Hematopoietic multipotent progenitor cell treated with erythropoietin and hydrocortisone succinate and interleukin-3 and kit ligand, for 17 days (in vitro differentiated cells): Measurements from ENCODE around the gene BCL11B.

Source experiments
- DNase-seq: peaks from one replicate; pipeline ENCODE4 v3.0.0-alpha.2; 2015; ENCODE audit warnings: low spot score

Gene BCL11B

DNA sequence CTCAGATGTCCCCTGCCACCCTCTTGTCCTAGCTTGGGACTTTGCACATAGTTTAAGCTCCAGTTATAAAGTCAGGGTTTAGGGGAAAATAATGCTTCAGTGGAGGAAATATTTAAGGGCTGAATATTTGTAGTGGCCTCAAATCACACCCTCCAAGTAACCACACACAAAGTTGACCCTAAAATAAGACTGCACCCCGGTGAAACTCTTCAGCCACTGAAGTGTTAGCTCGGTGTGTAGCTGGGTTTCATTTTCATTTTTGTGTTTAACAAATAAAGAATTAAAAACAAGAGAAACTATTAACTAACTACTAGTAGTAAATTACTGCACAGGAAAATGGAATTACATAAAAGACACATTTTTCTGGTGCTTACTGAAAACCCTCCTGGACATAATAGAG, 14.8 kb upstream of the BCL11B start:
- no peak for DNase-seq

- no peak for DNase-seq
Measured at GRCh38 chr14:99284254-99285004, 12.4 kb upstream of the BCL11B start.

DNA sequence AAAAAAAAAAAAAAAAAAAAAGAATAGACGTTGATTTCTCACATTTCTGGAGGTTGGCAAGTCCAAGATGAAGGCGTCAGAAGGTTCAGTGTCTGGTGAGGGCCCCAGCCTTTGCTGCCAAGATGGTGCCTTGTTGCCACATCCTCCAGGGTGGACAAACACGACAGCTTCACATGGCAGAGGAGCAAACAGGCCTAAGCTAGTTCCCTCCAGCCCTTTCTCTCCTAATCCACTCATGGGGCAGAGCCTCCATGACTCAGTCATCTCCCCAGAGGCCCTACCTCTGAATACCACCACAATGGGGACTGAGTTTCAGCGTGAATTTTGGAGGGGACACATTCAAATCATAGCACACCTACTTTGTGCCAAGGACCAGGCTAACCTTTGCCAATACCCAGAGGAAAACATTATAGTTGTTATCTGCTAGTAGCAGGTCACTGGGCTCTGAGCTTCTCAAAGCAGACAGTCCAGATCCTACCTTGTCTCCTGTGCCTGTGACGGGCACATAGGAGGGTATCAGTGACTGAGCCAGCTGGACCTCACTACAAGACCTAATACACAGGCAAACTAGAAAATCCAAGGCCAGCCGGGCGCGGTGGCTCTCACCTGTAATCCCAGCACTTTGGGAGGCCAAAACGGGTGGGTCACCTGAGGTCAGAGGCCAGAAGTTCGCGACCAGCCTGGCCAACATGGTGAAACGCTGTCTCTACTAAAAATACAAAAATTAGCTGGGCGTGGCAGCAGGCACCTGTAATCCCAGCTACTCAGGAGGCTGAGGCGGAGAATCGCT, 10.5 kb upstream of the BCL11B start:
- DNase-seq = no peak

DNA sequence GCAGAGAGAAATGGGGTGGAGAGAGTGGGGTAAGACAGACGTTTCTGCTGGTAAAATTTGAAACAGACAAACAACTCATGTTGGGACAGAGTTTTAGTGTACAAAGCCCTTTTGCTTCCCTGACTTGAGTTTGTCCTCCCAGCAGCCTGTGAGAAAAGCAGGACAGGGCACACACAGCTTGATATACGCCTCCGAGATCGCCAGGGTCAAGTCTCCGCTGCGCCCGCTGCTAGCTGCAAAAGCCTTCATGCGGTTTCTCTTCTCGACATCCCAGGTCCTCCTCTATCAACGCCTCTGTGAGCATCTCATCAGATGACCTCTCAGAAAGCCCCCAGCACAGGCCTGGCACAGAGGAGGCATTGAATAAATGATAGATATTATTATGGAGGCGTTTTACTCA, 9.4 kb upstream of the BCL11B start:
- DNase-seq = no peak

GRCh38 chr14:99280852-99281251, 8.9 kb upstream of the BCL11B start:
- DNase-seq = no peak

GRCh38 chr14:99280066-99280731, 8.2 kb upstream of the BCL11B start:
- DNase-seq = no peak

GRCh38 chr14:99278836-99279235, 6.8 kb upstream of the BCL11B start:
- no peak for DNase-seq

GRCh38 chr14:99277530-99277929, 5.5 kb upstream of the BCL11B start:
- DNase-seq = no peak

DNA sequence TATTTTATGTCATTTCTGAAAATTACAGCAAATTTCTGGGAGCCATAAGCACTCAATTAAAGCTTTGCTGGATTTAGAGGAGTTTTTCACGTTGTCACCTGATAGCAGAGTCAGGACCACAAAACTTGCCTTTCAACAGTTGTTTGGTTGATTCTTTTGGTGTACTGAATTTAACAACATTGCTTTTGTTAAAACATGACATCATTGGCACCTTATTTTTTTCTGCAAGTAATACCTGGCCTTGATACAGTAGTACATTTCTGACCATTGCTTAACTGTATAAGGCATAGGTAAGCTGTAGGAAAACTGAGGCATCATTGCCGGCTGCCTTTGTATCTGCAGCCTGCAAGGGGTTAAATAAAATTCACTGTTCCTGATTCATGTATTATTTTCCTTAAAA, 4.5 kb upstream of the BCL11B start:
- DNase-seq = no peak

DNA sequence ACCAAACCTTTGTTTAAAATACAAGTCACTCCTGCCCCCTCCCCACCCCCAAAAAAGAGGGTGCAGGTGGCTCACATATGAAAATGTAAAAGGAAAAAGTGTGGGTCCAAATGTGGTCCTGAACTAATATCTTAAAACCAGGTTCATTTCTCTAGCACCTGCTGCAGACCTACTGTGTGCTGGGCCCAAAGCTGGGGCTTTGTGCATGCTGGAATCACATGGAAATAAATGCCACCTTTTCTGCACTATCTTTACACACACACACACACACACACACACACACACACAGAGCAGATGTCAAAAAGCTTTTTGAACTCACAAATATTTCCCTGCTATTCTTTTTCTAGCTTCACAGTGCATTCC, 3.2 kb upstream of the BCL11B start:
- DNase-seq = no peak

DNA sequence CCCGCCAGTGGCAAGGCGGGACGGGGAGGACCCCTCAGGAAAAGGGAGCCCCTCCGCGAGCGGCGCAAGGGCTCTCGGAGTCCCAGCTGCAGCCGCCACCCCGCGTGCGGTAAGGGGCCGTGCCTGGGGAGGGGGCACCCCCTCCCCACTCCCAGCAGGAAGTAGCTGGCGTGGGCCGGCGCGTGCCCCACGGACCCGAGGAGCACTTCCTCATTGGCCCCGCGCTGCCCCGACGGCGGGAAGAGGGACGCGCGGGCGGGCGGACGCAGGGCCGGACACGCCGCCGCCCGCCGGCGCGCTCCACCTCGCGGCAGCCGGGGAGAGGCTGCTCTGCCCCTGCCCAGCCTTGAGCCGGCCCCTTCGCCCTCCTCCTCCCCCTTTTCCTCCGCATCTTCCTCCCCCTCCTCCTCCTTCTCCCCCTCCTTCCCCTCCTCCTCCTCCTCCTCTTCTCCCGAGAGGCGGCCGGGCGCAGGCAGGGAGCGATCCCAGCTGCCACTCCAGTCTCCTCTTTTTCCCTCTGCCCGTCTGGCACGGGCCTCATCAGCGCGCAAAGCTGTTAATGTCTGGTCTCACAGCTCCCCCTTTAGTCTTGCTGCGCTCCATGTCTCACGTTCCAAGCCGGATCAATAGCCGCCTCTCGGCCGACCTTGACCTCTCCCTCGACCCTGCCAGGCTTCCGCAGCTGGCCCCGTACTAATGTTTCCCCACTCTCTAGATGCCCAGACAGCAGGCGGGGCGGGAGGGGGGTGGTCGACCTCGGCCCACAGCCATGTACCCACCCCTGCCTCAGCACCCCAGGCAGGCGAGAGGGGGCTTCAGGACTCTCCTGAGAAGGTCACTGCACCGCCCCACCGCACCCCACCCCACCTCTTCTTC, 2.6 kb upstream of the BCL11B start:
- DNase-seq = no peak

GRCh38 chr14:99273766-99274345, 1.9 kb upstream of the BCL11B start:
- DNase-seq = no peak

DNA sequence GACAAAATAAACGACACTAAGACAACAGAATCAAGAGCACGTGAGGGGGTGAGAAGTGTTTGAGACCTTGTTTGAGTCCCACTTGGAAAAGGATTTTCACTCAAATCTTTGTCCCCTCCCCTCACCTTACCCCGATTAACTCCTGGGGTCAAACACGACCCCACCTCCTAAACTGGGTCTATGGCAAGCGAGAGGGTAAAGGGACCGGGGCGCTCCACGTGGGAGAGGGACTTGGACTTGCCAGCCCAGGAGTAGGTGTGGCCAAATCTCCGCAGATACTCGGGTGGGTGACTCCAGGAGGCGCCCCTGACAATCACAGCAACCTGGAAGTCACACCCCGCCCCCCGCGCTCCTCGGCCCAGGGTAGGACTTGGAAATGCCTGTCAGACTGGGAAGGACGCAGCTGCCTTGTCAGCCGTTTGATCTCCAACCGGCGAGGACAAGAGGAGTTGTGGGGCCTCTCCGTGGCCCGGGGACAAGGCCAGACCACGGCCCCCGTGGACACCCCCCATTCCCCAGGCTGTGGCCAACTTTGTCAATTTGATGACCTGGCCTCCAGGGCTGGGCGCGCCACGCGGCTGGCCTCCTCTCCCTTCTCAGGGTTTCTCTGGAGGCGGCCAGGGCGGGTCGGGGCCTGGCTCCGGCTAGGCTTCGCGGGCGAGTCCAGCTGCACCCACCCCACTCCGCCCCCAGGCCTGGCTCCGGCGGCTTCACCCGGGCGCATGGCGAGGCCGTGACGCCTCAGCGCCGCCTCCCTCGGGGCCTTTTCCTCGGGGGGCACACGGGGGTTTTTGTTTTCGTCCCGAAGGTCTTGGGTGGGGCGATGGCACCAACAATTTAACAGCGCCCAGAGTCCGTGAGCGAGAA, 1.1 kb upstream of the BCL11B start:
- DNase-seq = no peak

DNA sequence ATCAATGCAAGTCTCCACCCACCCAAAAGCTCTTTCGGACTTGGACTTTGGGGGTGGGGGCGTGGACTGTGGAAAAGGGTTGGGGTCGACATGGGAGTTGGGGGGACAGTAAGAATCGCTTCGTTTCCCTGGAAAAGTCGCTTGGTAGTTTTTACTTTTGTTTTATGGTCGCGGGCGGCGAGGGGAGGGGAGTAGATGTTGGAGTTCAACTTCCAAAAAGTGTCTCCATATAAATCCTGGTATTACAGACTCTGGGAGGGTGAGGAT, 568 bp upstream of the BCL11B start:
- no peak for DNase-seq

DNA sequence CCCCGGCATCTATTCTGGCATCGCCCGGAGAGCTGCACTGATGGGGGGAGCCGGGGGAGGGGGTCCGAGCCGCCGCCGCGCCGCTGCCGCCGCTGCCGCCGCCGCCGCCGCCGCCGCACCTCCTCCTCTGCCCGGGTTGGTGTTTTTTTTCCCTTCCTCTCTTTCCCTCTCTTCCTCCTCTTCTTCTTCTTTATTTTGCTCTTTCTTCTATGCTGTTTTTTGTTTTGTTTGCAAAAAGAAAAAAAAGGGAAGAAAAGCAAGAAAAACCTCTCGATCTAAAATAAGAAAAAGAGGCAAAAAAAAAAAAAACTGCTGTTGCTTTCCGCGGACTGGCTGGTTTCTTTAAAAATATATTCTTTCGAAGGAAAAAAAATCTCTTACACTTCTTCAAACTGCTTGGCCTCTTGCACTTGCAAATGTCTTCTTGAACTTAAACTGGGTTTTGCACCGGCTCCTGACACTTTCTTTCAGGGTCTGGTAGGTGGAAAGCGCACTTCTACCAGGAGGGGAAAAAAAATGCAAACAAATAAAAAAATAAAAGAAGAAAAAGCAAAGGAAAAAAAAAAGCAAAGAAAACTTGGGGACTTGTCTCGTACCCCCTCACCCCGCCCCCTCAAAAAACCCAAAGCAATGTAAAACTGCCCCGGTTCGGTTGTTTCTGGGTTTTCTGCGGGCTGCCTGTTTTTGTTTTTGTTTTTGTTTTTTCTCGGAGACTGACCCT, 616 bp downstream of the BCL11B start:
- no peak for DNase-seq

GRCh38 chr14:99270458-99271220, 1.4 kb downstream of the BCL11B start:
- DNase-seq = no peak

GRCh38 chr14:99268810-99269707, 2.9 kb downstream of the BCL11B start:
- no peak for DNase-seq
